SU-DHL-6 (cell line): Measurements from ENCODE around the gene PARN.
"Not testable (repeated sequence)": the region's sequence is repeated elsewhere in the genome, so short reads cannot be mapped to it uniquely, and the experiment has no call there.

Source experiments
- H2AFZ ChIP-seq: fragments of 200-600 bp; sonication (generic); 2 replicates; pipeline ENCODE4 v1.6.1; 2014; ENCODE audit warnings: low read depth, mild to moderate bottlenecking, moderate library complexity, mixed read lengths, antibody characterized with exemption, low read length; ENCODE audit not compliant: severe bottlenecking
- H3F3A ChIP-seq: fragments of 200-600 bp; shearing (Covaris generic); 2 replicates; pipeline ENCODE4 v1.6.0; 2016; ENCODE audit warnings: antibody characterized with exemption, mild to moderate bottlenecking; ENCODE audit not compliant: insufficient read depth
- H3K27ac ChIP-seq: fragments of 200-600 bp; sonication (generic); 2 replicates; pipeline ENCODE4 v1.5.1; 2016; ENCODE audit warnings: low read depth, mild to moderate bottlenecking, low read length, moderate library complexity, mixed read lengths
- H3K27me3 ChIP-seq: fragments of 200-600 bp; sonication (generic), shearing (Covaris generic); 2 replicates; pipeline ENCODE4 v1.6.0; 2014; ENCODE audit warnings: mild to moderate bottlenecking, low read length
- H3K36me3 ChIP-seq: fragments of 200-600 bp; sonication (generic); 2 replicates; pipeline ENCODE4 v1.6.1; 2014; ENCODE audit warnings: mild to moderate bottlenecking, low read length, mixed read lengths
- H3K4me2 ChIP-seq: fragments of 300-600, 200-600 bp; shearing (Covaris generic), sonication (generic); 2 replicates; pipeline ENCODE4 v1.6.0; 2014; ENCODE audit warnings: low read length, low read depth, mild to moderate bottlenecking; ENCODE audit not compliant: poor library complexity, severe bottlenecking
- H3K4me3 ChIP-seq: fragments of 200-600 bp; sonication (generic); 2 replicates; pipeline ENCODE4 v1.5.1; 2014; ENCODE audit warnings: antibody characterized with exemption, low read length, mild to moderate bottlenecking, mixed read lengths; ENCODE audit not compliant: insufficient read depth, poor library complexity, severe bottlenecking
- H3K79me2 ChIP-seq: fragments of 200-600 bp; sonication (generic); 2 replicates; pipeline ENCODE4 v1.6.1; 2014; ENCODE audit warnings: mild to moderate bottlenecking, low read length, moderate library complexity; ENCODE audit not compliant: insufficient read depth
- H3K9ac ChIP-seq: fragments of 200-600 bp; sonication (generic); 2 replicates; pipeline ENCODE4 v1.7.0; 2014; ENCODE audit warnings: mild to moderate bottlenecking, low read length
- H3K9me2 ChIP-seq: fragments of 200-600 bp; sonication (generic); replicated peaks from 2 replicates; pipeline ENCODE4 v1.6.1; 2014; ENCODE audit warnings: low read length; ENCODE audit not compliant: insufficient read depth
- H3K9me3 ChIP-seq: fragments of 200-600 bp; sonication (generic); 2 replicates; pipeline ENCODE4 v1.6.1; 2014; ENCODE audit warnings: low read length, mixed read lengths; ENCODE audit not compliant: insufficient read depth
- H4K20me1 ChIP-seq: fragments of 200-600 bp; sonication (generic); 2 replicates; pipeline ENCODE4 v1.6.1; 2014; ENCODE audit warnings: low read depth, mild to moderate bottlenecking, antibody characterized with exemption, low read length, moderate library complexity, mixed read lengths
- CTCF ChIP-seq: fragments of 200-600 bp; sonication (generic); IDR thresholded peaks from one replicate; pipeline ENCODE4 v1.5.1; 2017; ENCODE audit warnings: antibody characterized with exemption, mild to moderate bottlenecking, low read length, moderate library complexity; ENCODE audit not compliant: insufficient read depth, poor library complexity, severe bottlenecking
- EZH2phosphoT487 ChIP-seq: fragments of 200-600 bp; sonication (generic), shearing (Covaris generic); conservative IDR thresholded peaks from 2 replicates; pipeline ENCODE4 v1.6.1; 2018; ENCODE audit warnings: mild to moderate bottlenecking, antibody characterized with exemption, low read length, moderate library complexity, mixed read lengths

PARN gene

GRCh38 chr16:14405611-14406537 is 224.2 kb downstream of the PARN start:
- H3K4me2 ChIP-seq = peak overlapping the region; percentile 23
- H3K9me3 ChIP-seq = no peaks in the 10 kb centered on the region
- H4K20me1 ChIP-seq = no peaks in the 10 kb centered on the region
- H2AFZ ChIP-seq = no peak overlapping the region
- H3K9me2 ChIP-seq = no peaks in the 10 kb centered on the region
- H3K27ac ChIP-seq = peak overlapping the region; percentile 29
- TF ChIP-seq CTCF = no peak
- TF ChIP-seq EZH2phosphoT487 = no peak
- no peaks in the 10 kb centered on the region for H3F3A ChIP-seq
- H3K4me3 ChIP-seq = no peak overlapping the region
- H3K9ac ChIP-seq = no peak overlapping the region
- no peaks in the 10 kb centered on the region for H3K27me3 ChIP-seq
- H3K79me2 ChIP-seq = no peaks in the 10 kb centered on the region
- H3K36me3 ChIP-seq = no peaks in the 10 kb centered on the region

DNA sequence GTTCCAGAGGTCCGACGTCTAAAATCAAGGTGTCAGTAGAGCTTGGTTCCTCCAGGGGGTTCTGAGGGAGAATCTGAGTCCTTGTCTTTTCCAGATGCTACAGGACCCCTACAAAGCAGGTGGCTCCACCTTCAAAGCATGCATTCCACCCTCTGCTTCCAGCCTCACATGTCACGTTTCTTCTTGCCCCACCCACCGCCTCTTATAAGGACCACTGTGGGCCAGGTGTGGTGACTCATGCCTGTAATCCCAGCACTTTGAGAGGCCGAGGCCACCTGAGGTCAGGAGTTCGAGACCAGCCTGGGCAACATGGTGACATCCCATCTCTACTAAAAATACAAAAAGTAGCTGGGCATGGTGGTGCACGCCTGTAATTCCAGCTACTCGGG is 227.1 kb downstream of the PARN start:
- not testable (repeated sequence) for H3K9me3 ChIP-seq, H2AFZ ChIP-seq, H3F3A ChIP-seq, H3K9ac ChIP-seq, H3K27ac ChIP-seq, H3K27me3 ChIP-seq, H4K20me1 ChIP-seq, H3K9me2 ChIP-seq, H3K4me2 ChIP-seq, H3K4me3 ChIP-seq, H3K79me2 ChIP-seq, H3K36me3 ChIP-seq

GRCh38 chr16:14402114-14403000 is 227.7 kb downstream of the PARN start:
- H3K79me2 ChIP-seq, H3K4me3 ChIP-seq, H3K9ac ChIP-seq, H3F3A ChIP-seq, H3K9me3 ChIP-seq, H3K4me2 ChIP-seq, H2AFZ ChIP-seq, H3K9me2 ChIP-seq, H3K27me3 ChIP-seq, H3K27ac ChIP-seq, H4K20me1 ChIP-seq, H3K36me3 ChIP-seq: not testable (repeated sequence)

GRCh38 chr16:14401711-14402061 is 228.4 kb downstream of the PARN start:
- not testable (repeated sequence) for H3F3A ChIP-seq, H3K9me2 ChIP-seq, H3K4me2 ChIP-seq, H3K27me3 ChIP-seq, H3K9me3 ChIP-seq, H3K4me3 ChIP-seq, H2AFZ ChIP-seq, H3K79me2 ChIP-seq, H4K20me1 ChIP-seq, H3K27ac ChIP-seq, H3K9ac ChIP-seq, H3K36me3 ChIP-seq

GRCh38 chr16:14400978-14401710 is 228.9 kb downstream of the PARN start:
- H3K79me2 ChIP-seq, H2AFZ ChIP-seq, H3K9ac ChIP-seq, H3K27ac ChIP-seq, H3K27me3 ChIP-seq, H3K9me3 ChIP-seq, H3K4me3 ChIP-seq, H3K9me2 ChIP-seq, H3K4me2 ChIP-seq, H4K20me1 ChIP-seq, H3K36me3 ChIP-seq, H3F3A ChIP-seq: not testable (repeated sequence)
